Measurements from ENCODE around the gene TIMP1.

Gene TIMP1

GRCh38 chrX:47608130-47608810, 26.0 kb downstream of the TIMP1 start:
- peak; percentile 33 for DNase-seq

GRCh38 chrX:47610511-47610910, 28.3 kb downstream of the TIMP1 start:
- no peak for DNase-seq

- DNase-seq: no peak
Measured at GRCh38 chrX:47611489-47611888, 29.3 kb downstream of the TIMP1 start.

GRCh38 chrX:47611926-47612325, 29.7 kb downstream of the TIMP1 start:
- no peak for DNase-seq

GRCh38 chrX:47612418-47612817, 30.2 kb downstream of the TIMP1 start:
- no peak for DNase-seq

GRCh38 chrX:47613082-47613481, 30.8 kb downstream of the TIMP1 start:
- DNase-seq: peak; percentile 25

GRCh38 chrX:47614618-47615017, 32.4 kb downstream of the TIMP1 start:
- no peak for DNase-seq

GRCh38 chrX:47618923-47619485, 36.8 kb downstream of the TIMP1 start:
- no peak for DNase-seq

- DNase-seq: peak; percentile 86
Measured at GRCh38 chrX:47619486-47620302, 37.5 kb downstream of the TIMP1 start, which contains the start of gene SYN1. Gene SYN1, minus strand, starts transcription at chrX:47619857. Its CDS starts 129 bp downstream, at chrX:47619728.

GRCh38 chrX:47620303-47620685, 38.1 kb downstream of the TIMP1 start:
- no peak for DNase-seq

GRCh38 chrX:47621851-47622250, 39.6 kb downstream of the TIMP1 start:
- DNase-seq: no peak

- peak; percentile 69 for DNase-seq
Measured at GRCh38 chrX:47623540-47624027, 41.3 kb downstream of the TIMP1 start.

GRCh38 chrX:47625365-47625764, 43.1 kb downstream of the TIMP1 start:
- DNase-seq: no peak

GRCh38 chrX:47628982-47629381, 46.7 kb downstream of the TIMP1 start:
- peak; percentile 18 for DNase-seq

- DNase-seq: peak; percentile 27
Measured at GRCh38 chrX:47629419-47630200, 47.4 kb downstream of the TIMP1 start, which contains the start of gene CFP. Gene CFP, minus strand, starts transcription at chrX:47629930. Its CDS starts 86 bp downstream, at chrX:47629844.

GRCh38 chrX:47631676-47632075, 49.4 kb downstream of the TIMP1 start:
- DNase-seq: no peak

- no peak for DNase-seq
Measured at GRCh38 chrX:47632666-47633065, 50.4 kb downstream of the TIMP1 start.

GRCh38 chrX:47633689-47634590, 51.7 kb downstream of the TIMP1 start:
- DNase-seq: no peak

GRCh38 chrX:47634871-47635575, 52.8 kb downstream of the TIMP1 start:
- no peak for DNase-seq

Measured in hematopoietic multipotent progenitor cell treated with erythropoietin and hydrocortisone succinate and interleukin-3 and kit ligand, for 6 days (in vitro differentiated cells).